ENCODE data around the gene ATP5IF1. TPM values are rescaled to one million over a fixed set of nuclear protein-coding genes. Genes with fewer than 3 reads are reported as not detected.

Gene ATP5IF1
- total and polyA plus RNA-seq, 3 experiments from 2014 or later = 135 to 538 (median 139) TPM

GRCh38 chr1:28282426-28283407 lies 46.8 kb downstream of the ATP5IF1 start:
- no peaks in the 10 kb centered on the region for H3K4me1 ChIP-seq (ENCODE audit: insufficient read depth, low read length)
- H3K9me3 ChIP-seq (ENCODE audit: low read length) = no peaks in the 10 kb centered on the region
- H3K4me3 ChIP-seq (ENCODE audit: low read length) = no peak overlapping the region
- peak overlapping the region in 4 of 8 donors; percentile 39 to 84 (median 62) for H3K27ac Mint-ChIP-seq
- peak overlapping the region in 1 of 7 donors; percentile 2 for H3K4me3 Mint-ChIP-seq
- no peak for DNase-seq
- H3K9me3 Mint-ChIP-seq = no peaks in the 10 kb centered on the region
- H3K4me1 Mint-ChIP-seq = peaks cover 5 to 6% (median 5%) of the 10 kb centered on the region in 3 donors
- no peaks in the 10 kb centered on the region for H3K27me3 Mint-ChIP-seq
- peaks cover 5 to 50% (median 11%) of the 10 kb centered on the region in 3 donors for H3K36me3 Mint-ChIP-seq
- no peak overlapping the region for H3K27ac ChIP-seq (ENCODE audit: low read depth, low read length)
- POLR2A ChIA-PET = no interaction called here
- CTCF ChIA-PET = interaction anchor here (1.8 kb wide), 1 partner anchor 34 kb away, joined by 5 read pairs; no protein-coding TSS in a partner anchor
- no peaks in the 10 kb centered on the region for H3K27me3 ChIP-seq (ENCODE audit: insufficient read depth, low read length, poor library complexity, severe bottlenecking)
- peaks cover 7% of the 10 kb centered on the region for H3K36me3 ChIP-seq (ENCODE audit: insufficient read depth, low read length)

- Mint-ChIP-seq H3K36me3 (peaks cover 0 to 19% (median 0%) of the 10 kb centered on the region in 3 donors), H3K27me3 (no peaks in the 10 kb centered on the region), H3K4me1 (peaks cover 5 to 6% (median 5%) of the 10 kb centered on the region in 3 donors), H3K9me3 (no peaks in the 10 kb centered on the region), H3K27ac (no peak overlapping the region), H3K4me3 (no peak overlapping the region)
- CTCF ChIA-PET = no interaction called here
- Histone ChIP-seq H3K27ac (ENCODE audit: low read depth, low read length) (no peak overlapping the region), H3K4me1 (ENCODE audit: insufficient read depth, low read length) (no peaks in the 10 kb centered on the region), H3K27me3 (ENCODE audit: insufficient read depth, low read length, poor library complexity, severe bottlenecking) (no peaks in the 10 kb centered on the region), H3K4me3 (ENCODE audit: low read length) (no peak overlapping the region), H3K9me3 (ENCODE audit: low read length) (no peaks in the 10 kb centered on the region), H3K36me3 (ENCODE audit: insufficient read depth, low read length) (no peaks in the 10 kb centered on the region)
- no peak for DNase-seq
- POLR2A ChIA-PET = interaction anchor here (0.6 kb wide), 1 partner anchor 261 kb away, joined by 7 read pairs; no protein-coding TSS in a partner anchor
These were observed 50.2 kb downstream of the ATP5IF1 start for GRCh38 chr1:28286111-28286510.

Other genes starting within 250 kb of the ATP5IF1 start
- gene EYA3, start 147.5 kb upstream of the ATP5IF1 start, total RNA-seq = 10 to 100 TPM; 31.5 to 34.6 TPM
- gene EYA3, start 147.5 kb upstream of the ATP5IF1 start, polyA plus RNA-seq = 6.0 TPM
- under 1 TPM; 0.58 to 0.59 TPM for gene PTAFR, start 59.4 kb upstream of the ATP5IF1 start, total RNA-seq
- gene PTAFR, start 59.4 kb upstream of the ATP5IF1 start, polyA plus RNA-seq = 1.1 TPM
- gene DNAJC8, start 3.1 kb upstream of the ATP5IF1 start, total RNA-seq = 100 to 1,000 TPM in 1 of 2 experiments, 10 to 100 TPM in 1; 98.4 to 104 TPM
- gene DNAJC8, start 3.1 kb upstream of the ATP5IF1 start, polyA plus RNA-seq = 172 TPM
- 10 to 100 TPM; 19.0 to 19.8 TPM for gene SESN2, start 23.4 kb downstream of the ATP5IF1 start, total RNA-seq
- gene SESN2, start 23.4 kb downstream of the ATP5IF1 start, polyA plus RNA-seq = 13.1 TPM
- 10 to 100 TPM; 18.6 to 19.4 TPM for gene MED18, start 92.9 kb downstream of the ATP5IF1 start, total RNA-seq
- 11.7 TPM for gene MED18, start 92.9 kb downstream of the ATP5IF1 start, polyA plus RNA-seq
- 10 to 100 TPM; 23.2 to 24.1 TPM for gene PHACTR4, start 133.6 kb downstream of the ATP5IF1 start, total RNA-seq
- gene PHACTR4, start 133.6 kb downstream of the ATP5IF1 start, polyA plus RNA-seq = 24.4 TPM

Data from CD8-positive, alpha-beta memory T cell (primary cell).